Hypothalamus (tissue), 51 donors: ENCODE data around the gene IL2.

Experiments
- DNase-seq, 51 donors: peaks; one replicate each; lab custom pipeline; 2025; lab: John Stamatoyannopoulos, UW

The IL2 gene

GRCh38 chr4:122456231-122457116 lies at the start of gene IL2:
TSS of gene IL2 (minus strand) at chr4:122456725. CDS start at chr4:122456440, 285 bp downstream.
- DNase-seq = no peak

GRCh38 chr4:122503214-122503613 lies 46.7 kb upstream of the IL2 start:
- no peak for DNase-seq

- DNase-seq = no peak
These were observed 44.5 kb upstream of the IL2 start for GRCh38 chr4:122500852-122501501.

- DNase-seq = no peak
These were observed 32.5 kb upstream of the IL2 start for GRCh38 chr4:122489061-122489460.

DNA sequence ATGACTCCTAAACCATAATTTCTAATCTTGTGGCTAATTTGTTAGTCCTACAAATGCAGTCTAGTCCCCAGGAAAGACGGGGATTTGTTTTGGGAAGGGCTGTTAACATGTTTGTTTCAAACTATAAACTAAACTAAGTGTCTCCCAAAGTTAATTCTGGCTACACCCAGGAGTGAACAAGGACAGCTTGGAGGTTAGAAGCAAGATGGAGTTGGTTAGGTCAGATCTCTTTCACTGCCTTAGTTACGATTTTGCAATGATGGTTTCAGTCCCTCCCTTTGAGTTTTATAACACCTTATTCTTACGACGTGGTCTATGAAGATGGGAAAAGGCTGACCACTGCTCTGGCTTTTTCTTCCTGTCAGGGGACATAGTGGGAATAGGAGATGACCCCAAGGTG lies 27.0 kb upstream of the IL2 start:
- DNase-seq = no peak

GRCh38 chr4:122481766-122482405 lies 25.4 kb upstream of the IL2 start:
- no peak for DNase-seq

GRCh38 chr4:122480655-122481487 lies 24.3 kb upstream of the IL2 start:
- no peak for DNase-seq

DNA sequence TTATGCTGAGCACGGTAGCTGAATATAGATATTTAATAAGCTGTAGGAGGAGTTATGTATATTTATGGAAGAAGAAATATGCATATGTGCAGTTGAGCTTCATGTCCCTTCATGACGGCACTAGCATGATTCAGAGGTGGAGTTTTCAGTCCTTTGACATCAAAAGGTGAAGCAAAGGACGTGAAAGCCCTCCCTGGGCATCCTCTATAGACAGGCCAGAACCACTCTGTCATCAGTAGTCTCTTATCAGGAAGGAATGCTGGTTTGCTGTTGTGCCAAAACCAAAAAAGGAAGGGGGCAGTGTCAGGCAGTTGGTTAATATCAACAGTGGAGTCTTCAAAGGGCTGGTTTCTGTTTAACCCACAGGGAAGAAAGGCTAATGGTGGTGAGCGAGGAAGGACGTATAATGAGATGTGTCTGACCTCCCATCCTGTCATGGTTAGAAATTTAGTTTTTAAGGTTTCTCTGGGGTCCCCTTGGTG lies 23.5 kb upstream of the IL2 start:
- no peak for DNase-seq

GRCh38 chr4:122476745-122477144 lies 20.2 kb upstream of the IL2 start:
- DNase-seq = no peak

GRCh38 chr4:122476126-122476525 lies 19.6 kb upstream of the IL2 start:
- no peak for DNase-seq

DNA sequence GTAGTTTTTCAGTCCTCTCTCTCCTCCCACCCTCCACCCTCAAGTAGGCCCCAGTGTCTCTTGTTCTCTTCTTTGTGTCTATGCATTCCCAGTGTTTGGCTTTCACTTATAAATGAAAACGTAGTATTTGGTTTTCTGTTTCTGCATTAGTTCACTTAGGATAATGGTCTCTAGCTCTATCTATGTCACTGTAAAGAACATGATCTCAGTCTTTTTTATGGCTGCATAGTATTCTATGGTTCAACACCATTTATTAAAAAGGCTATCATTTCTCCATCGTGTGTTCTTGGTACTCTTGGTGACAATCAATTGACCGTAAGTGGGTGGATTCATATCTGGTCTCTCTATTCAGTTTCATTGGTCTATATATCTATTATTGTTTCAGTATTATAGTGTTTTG lies 18.7 kb upstream of the IL2 start:
- DNase-seq = no peak

- DNase-seq = no peak
These were observed 12.9 kb upstream of the IL2 start for GRCh38 chr4:122469457-122469856.

- no peak for DNase-seq
These were observed 2.1 kb upstream of the IL2 start for GRCh38 chr4:122458625-122459024.

DNA sequence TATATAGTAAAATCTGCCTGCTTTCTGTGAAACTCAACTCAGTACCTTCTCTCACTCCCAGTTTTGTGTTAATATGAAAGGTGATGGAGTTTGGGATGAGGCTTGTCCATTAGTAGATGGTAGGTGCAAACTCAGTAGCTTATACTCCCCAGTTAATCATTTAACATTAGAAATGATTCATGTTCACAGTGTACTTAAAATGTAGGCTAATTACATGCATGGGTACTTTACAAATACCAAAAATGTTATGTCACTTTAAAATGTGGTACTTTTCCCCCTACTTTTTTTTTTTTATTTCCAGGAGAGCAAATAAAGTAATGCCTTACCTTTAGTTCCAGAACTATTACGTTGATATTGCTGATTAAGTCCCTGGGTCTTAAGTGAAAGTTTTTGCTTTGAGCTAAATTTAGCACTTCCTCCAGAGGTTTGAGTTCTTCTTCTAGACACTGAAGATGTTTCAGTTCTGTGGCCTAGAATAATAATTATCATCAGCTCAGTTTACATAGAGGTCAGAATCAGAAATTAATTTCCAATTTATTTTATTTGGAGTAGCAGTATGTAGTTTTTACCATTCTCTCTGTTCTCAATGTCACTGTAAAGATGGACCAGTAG lies 3.0 kb downstream of the IL2 start:
- DNase-seq = no peak

DNA sequence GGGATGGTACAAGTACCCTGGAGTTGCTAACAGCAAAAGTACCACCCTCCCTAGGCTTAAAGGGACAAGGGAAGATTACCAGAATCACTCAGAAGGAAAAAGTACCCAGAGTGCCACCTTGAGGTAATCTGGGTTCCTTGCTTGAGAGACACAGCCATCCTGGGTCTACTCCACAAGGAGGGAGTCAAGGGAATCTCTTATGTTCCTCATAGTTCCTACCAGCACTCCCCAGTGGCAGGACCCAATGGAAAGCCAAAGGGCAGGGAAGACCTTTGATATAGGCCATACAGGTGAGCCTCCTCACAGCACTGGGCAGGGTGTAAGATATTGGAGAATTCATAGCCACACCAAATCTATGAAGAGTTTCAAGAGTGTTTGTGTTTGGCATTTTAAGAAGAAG lies 5.7 kb downstream of the IL2 start:
- DNase-seq = no peak

DNA sequence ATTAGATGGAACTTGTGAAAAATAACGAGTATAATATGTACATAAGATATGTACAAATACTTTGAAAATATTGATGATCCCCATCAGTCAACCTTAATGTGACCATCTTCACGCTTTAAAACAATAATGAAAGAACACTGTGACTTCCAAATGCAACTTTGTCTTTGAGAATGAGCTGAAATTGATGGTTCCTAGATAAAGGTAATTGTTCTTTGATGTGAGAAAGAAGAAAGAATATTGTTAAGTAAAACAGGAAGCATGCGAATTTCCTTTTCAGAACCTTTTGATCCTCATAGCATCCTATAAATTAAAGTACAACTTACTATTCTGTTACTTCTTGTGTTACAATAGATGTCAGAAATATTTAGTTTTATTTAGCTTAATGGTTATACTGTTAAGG lies 22.2 kb downstream of the IL2 start:
- no peak for DNase-seq

GRCh38 chr4:122431351-122431750 lies 25.2 kb downstream of the IL2 start:
- no peak for DNase-seq

- DNase-seq = no peak
These were observed 33.3 kb downstream of the IL2 start for GRCh38 chr4:122423246-122423645.

DNA sequence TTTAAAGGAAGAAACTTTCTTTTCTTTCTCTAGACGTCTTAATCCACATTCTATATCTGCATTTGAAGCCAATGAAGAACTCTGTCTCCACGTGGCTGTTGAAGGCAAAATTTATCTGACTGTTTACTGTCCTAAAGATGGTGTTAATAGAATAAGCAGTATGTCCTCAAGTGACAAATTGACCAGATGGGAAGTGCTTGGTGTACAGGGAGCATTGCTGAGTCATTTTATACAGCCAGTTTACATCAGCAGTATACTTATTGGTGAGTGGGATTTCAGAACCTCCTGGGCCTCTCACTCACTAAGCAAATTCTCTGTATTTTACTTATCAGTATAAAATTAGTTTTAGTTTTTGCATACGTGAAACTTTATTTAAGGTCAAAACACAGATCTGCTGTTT lies 44.0 kb downstream of the IL2 start:
- no peak for DNase-seq

DNA sequence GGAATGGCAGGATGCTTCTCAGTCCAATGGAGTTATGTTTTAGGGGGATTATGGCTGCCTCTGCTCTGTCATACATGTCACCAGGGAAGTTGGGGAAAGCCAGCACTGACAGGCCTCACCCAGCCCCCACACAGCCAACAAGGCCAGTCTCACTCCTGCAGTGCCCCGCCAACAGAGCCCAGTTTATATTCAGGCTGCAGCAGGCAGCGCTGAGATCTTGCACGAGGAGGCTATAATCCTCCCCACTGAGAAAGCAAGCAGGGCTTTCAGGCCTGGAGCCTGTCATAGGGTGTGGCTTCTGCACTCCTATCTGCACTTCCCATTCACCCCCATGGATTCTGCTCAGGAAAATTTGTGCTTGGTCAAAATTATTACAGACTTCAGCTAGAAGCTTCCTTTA lies 52.7 kb downstream of the IL2 start:
- no peak for DNase-seq
